ENCODE results near the gene ZIC4.

Gene ZIC4

GRCh38 chr3:147417551-147418295, 11.4 kb upstream of the ZIC4 start:
- DNase-seq (ENCODE audit: low read depth), result no peak

- no peak for DNase-seq (ENCODE audit: low read depth)
Measured at GRCh38 chr3:147416931-147417330, 10.6 kb upstream of the ZIC4 start.

GRCh38 chr3:147415874-147416273, 9.5 kb upstream of the ZIC4 start:
- no peak for DNase-seq (ENCODE audit: low read depth)

GRCh38 chr3:147415286-147415685, 8.9 kb upstream of the ZIC4 start:
- no peak for DNase-seq (ENCODE audit: low read depth)

- DNase-seq (ENCODE audit: low read depth), result no peak
Measured at GRCh38 chr3:147414390-147415138, 8.2 kb upstream of the ZIC4 start.

GRCh38 chr3:147413686-147414389, 7.5 kb upstream of the ZIC4 start:
- DNase-seq (ENCODE audit: low read depth), result no peak

GRCh38 chr3:147412917-147413685, 6.8 kb upstream of the ZIC4 start:
- no peak for DNase-seq (ENCODE audit: low read depth)

GRCh38 chr3:147412261-147412916, 6.0 kb upstream of the ZIC4 start:
- DNase-seq (ENCODE audit: low read depth), result no peak

GRCh38 chr3:147411815-147412241, 5.5 kb upstream of the ZIC4 start:
- DNase-seq (ENCODE audit: low read depth), result no peak

- no peak for DNase-seq (ENCODE audit: low read depth)
Measured at GRCh38 chr3:147411238-147411814, 5.0 kb upstream of the ZIC4 start.

GRCh38 chr3:147410526-147411237, 4.3 kb upstream of the ZIC4 start:
- no peak for DNase-seq (ENCODE audit: low read depth)

- no peak for DNase-seq (ENCODE audit: low read depth)
Measured at GRCh38 chr3:147410116-147410525, 3.8 kb upstream of the ZIC4 start.

GRCh38 chr3:147409143-147410115, 3.1 kb upstream of the ZIC4 start, which contains the start of gene ZIC1:
Gene ZIC1 (plus strand): TSS chr3:147409365. CDS start chr3:147410113, 748 bp downstream.
- no peak for DNase-seq (ENCODE audit: low read depth)

- no peak for DNase-seq (ENCODE audit: low read depth)
Measured at GRCh38 chr3:147408188-147409100, 2.1 kb upstream of the ZIC4 start.

GRCh38 chr3:147407498-147408187, 1.3 kb upstream of the ZIC4 start:
- DNase-seq (ENCODE audit: low read depth), result no peak

GRCh38 chr3:147407114-147407497, 763 bp upstream of the ZIC4 start:
- no peak for DNase-seq (ENCODE audit: low read depth)

- no peak for DNase-seq (ENCODE audit: low read depth)
Measured at GRCh38 chr3:147405231-147406027, 914 bp downstream of the ZIC4 start.
